ENCODE data around the gene FIGNL2.

Gene FIGNL2

DNA sequence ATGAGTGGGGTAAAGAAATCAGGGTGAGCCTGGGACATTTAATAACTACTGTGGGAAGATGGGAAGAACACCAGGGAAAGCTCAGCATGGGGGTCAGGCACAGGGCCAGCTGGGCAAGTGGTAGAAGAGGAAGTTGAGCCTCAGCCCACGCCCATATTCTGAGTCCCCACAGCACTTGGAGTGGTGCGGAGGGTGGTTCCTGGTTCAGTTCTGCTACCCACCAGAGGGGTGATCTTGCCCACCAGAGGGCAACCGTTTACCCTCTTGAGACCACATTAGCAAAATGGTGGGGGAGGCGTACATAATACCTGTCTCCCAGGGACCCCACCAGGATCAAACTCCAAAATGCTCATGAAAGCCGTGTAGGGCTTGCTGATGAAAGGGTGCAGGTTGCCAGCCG is 22.6 kb upstream of the FIGNL2 start:
- TF ChIP-seq, protein P1, sequence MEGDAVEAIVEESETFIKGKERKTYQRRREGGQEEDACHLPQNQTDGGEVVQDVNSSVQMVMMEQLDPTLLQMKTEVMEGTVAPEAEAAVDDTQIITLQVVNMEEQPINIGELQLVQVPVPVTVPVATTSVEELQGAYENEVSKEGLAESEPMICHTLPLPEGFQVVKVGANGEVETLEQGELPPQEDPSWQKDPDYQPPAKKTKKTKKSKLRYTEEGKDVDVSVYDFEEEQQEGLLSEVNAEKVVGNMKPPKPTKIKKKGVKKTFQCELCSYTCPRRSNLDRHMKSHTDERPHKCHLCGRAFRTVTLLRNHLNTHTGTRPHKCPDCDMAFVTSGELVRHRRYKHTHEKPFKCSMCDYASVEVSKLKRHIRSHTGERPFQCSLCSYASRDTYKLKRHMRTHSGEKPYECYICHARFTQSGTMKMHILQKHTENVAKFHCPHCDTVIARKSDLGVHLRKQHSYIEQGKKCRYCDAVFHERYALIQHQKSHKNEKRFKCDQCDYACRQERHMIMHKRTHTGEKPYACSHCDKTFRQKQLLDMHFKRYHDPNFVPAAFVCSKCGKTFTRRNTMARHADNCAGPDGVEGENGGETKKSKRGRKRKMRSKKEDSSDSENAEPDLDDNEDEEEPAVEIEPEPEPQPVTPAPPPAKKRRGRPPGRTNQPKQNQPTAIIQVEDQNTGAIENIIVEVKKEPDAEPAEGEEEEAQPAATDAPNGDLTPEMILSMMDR (IDR thresholded peaks at IDR 0.05), result no peak
- Histone ChIP-seq H3K9me3 (ENCODE audit: control insufficient read depth, low read length) (no peaks in the 10 kb centered on the region), H3K27ac (no peak overlapping the region), H3K4me2 (ENCODE audit: low read length) (no peak overlapping the region), H3K4me3 (ENCODE audit: low read depth, low read length) (no peak overlapping the region), H3K79me2 (no peaks in the 10 kb centered on the region), H3K4me1 (peaks cover 23% of the 10 kb centered on the region), H3K27me3 (ENCODE audit: control insufficient read depth, insufficient read depth, low read length) (no peaks in the 10 kb centered on the region), H3K36me3 (ENCODE audit: control insufficient read depth, insufficient read depth, low read length) (no peaks in the 10 kb centered on the region), H3K9ac (no peak overlapping the region), H2AFZ (no peak overlapping the region)

DNA sequence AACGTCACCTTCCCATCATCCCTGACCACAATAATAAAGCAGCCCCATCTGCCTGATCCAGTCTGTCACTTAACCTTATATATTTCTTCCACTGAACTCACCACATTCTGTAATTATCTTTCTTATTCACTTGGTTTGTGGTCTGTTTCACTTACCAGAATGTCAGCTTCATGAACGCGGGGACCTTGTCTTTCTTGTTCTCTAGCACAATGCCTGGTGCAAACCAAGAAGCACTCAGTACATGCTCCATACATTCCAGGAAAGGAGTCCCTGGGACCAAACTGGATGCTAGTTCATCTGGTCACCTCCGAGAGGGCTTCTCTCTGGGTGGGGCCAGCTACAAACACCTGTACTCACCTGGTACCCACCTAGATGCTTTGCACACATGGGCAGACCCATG is 22.0 kb upstream of the FIGNL2 start:
- TF ChIP-seq, protein P1 (IDR thresholded peaks at IDR 0.05), result no peak
- Histone ChIP-seq H3K4me3 (ENCODE audit: low read depth, low read length) (no peak overlapping the region), H3K4me2 (ENCODE audit: low read length) (no peak overlapping the region), H3K27me3 (ENCODE audit: control insufficient read depth, insufficient read depth, low read length) (no peaks in the 10 kb centered on the region), H3K36me3 (ENCODE audit: control insufficient read depth, insufficient read depth, low read length) (no peaks in the 10 kb centered on the region), H3K4me1 (peaks cover 23% of the 10 kb centered on the region), H3K9ac (no peak overlapping the region), H2AFZ (no peak overlapping the region), H3K27ac (no peak overlapping the region), H3K9me3 (ENCODE audit: control insufficient read depth, low read length) (no peaks in the 10 kb centered on the region), H3K79me2 (no peaks in the 10 kb centered on the region)

DNA sequence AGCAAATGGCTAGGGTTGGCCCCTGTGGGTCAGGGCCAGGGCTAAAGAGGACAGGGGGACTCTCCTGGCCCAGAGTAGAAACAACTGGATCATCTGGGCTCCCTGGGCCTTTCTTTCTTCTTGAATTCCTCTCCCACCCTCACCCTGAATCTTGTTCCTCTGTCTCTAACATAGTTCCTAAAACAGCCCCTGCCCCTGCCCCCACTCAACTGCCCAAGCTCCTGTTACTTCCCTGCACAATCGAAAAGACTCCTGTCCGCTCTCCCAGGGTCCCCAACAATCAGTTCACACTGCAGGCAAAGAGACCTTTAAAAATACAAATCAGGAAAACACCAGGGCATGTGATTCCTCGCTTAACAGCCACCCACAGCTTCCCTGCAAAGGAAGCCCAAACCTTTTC is 21.4 kb upstream of the FIGNL2 start:
- Histone ChIP-seq H3K36me3 (ENCODE audit: control insufficient read depth, insufficient read depth, low read length) (no peaks in the 10 kb centered on the region), H2AFZ (no peak overlapping the region), H3K9ac (no peak overlapping the region), H3K4me2 (ENCODE audit: low read length) (no peak overlapping the region), H3K27me3 (ENCODE audit: control insufficient read depth, insufficient read depth, low read length) (no peaks in the 10 kb centered on the region), H3K27ac (no peak overlapping the region), H3K9me3 (ENCODE audit: control insufficient read depth, low read length) (no peaks in the 10 kb centered on the region), H3K79me2 (no peaks in the 10 kb centered on the region), H3K4me3 (ENCODE audit: low read depth, low read length) (no peak overlapping the region), H3K4me1 (peaks cover 23% of the 10 kb centered on the region)
- TF ChIP-seq, protein P1 (IDR thresholded peaks at IDR 0.05), result no peak

DNA sequence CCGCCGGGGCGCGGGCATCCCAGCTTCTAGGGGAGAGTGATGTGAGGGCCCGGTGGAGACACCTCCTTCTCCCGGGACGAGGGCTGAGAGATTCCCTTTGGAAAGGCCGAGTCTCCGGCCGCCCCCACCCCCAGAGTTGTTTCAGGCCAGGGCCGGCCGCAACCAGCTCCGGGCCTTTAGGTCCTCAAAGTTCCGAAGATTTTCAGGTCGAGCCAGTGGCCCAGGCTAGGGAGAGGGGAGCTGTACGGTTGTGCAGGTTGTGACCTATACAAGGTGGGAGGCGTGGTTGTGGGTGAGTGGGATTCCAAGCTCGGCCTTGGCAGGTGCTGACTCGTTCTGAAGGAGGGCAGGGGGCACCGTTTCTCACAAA is 21.0 kb upstream of the FIGNL2 start:
- no peaks in the 10 kb centered on the region for H3K79me2 ChIP-seq
- no peak overlapping the region for H3K4me2 ChIP-seq (ENCODE audit: low read length)
- peak overlapping the region; percentile 70 for H2AFZ ChIP-seq
- no peak overlapping the region for H3K4me3 ChIP-seq (ENCODE audit: low read depth, low read length)
- no peaks in the 10 kb centered on the region for H3K9me3 ChIP-seq (ENCODE audit: control insufficient read depth, low read length)
- TF ChIP-seq, protein P1 (IDR thresholded peaks at IDR 0.05), result no peak
- no peaks in the 10 kb centered on the region for H3K27me3 ChIP-seq (ENCODE audit: control insufficient read depth, insufficient read depth, low read length)
- H3K4me1 ChIP-seq, result peaks cover 23% of the 10 kb centered on the region
- no peak overlapping the region for H3K27ac ChIP-seq
- no peak overlapping the region for H3K9ac ChIP-seq
- no peaks in the 10 kb centered on the region for H3K36me3 ChIP-seq (ENCODE audit: control insufficient read depth, insufficient read depth, low read length)

DNA sequence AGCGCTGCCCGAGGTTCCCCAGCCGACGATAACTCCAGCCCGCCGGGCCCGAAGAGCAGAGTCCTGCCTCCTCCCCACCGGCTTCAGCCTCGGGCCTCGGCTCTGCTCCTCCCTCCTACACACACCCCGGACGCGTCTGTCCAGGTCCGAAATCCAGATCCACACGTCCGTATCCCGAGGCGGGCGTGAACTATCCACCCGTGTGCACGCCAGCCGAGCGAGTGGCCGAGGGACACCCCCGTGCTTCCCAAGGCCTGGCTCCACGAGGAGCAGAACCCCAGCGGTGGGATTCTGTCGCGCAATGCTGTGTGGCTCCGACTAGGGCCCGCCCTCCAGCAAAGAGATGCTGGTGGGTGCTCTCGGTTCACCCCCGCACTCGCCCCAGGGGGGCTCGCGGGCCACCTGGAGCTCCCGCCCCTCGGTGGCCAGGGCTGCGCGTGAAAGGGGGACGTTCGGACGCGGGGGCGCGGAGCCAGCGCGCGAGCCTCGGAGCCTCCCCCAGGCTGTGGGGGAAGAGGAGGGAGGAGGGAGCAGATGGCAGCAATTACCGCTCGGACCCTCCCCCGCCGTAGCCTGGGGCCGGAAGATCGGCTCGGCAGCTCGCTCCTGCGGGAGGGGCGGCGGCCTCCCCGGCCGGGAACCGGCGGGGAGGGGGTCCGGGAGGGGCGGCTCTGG is 20.4 kb upstream of the FIGNL2 start:
- Histone ChIP-seq H3K27me3 (ENCODE audit: control insufficient read depth, insufficient read depth, low read length) (no peaks in the 10 kb centered on the region), H3K9me3 (ENCODE audit: control insufficient read depth, low read length) (no peaks in the 10 kb centered on the region), H3K4me2 (ENCODE audit: low read length) (no peak overlapping the region), H3K4me1 (peaks cover 18% of the 10 kb centered on the region), H2AFZ (peak overlapping the region; percentile 70), H3K79me2 (no peaks in the 10 kb centered on the region), H3K4me3 (ENCODE audit: low read depth, low read length) (peak overlapping the region; percentile 9), H3K9ac (no peak overlapping the region), H3K36me3 (ENCODE audit: control insufficient read depth, insufficient read depth, low read length) (no peaks in the 10 kb centered on the region), H3K27ac (no peak overlapping the region)
- TF ChIP-seq, protein P1 (IDR thresholded peaks at IDR 0.05), result no peak

Measured in parathyroid adenoma (tissue), 2 donors.